Neural progenitor cell (in vitro differentiated cells): Measurements from ENCODE around the gene MAP4K3.

ENCODE experiments used
- EZH2 ChIP-seq: fragments of 200-600 bp; sonication (generic); IDR thresholded peaks from 2 replicates; pipeline ENCODE4 v1.6.1; 2017; ENCODE audit warnings: antibody characterized with exemption, mild to moderate bottlenecking, moderate library complexity
- TF ChIP-seq, protein P1 (sequence below): fragments of 200-600 bp; sonication (generic); IDR thresholded peaks from 2 replicates; pipeline ENCODE4 v1.5.1; 2017; ENCODE audit warnings: antibody characterized with exemption, mild to moderate bottlenecking

DNA sequence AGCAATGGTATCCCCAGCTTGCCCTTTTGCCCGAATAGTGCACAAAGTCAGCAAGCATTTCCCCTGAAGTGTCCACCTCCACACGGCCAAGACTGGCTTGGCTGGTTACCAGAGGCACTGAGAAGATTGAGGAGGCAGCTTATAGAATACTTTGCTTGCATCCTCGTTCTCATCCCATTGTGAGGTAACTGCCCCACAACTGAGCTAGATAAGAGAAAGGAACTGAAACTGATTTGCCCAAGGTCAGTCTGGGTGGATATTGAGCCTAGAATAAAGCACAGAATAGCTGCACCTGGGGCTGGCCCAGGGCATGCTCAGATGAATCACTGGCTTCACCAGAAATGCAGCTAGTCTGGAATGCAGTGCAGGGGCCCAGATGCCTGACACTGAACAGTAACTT lies 32.7 kb upstream of the MAP4K3 start:
- TF ChIP-seq, protein P1, sequence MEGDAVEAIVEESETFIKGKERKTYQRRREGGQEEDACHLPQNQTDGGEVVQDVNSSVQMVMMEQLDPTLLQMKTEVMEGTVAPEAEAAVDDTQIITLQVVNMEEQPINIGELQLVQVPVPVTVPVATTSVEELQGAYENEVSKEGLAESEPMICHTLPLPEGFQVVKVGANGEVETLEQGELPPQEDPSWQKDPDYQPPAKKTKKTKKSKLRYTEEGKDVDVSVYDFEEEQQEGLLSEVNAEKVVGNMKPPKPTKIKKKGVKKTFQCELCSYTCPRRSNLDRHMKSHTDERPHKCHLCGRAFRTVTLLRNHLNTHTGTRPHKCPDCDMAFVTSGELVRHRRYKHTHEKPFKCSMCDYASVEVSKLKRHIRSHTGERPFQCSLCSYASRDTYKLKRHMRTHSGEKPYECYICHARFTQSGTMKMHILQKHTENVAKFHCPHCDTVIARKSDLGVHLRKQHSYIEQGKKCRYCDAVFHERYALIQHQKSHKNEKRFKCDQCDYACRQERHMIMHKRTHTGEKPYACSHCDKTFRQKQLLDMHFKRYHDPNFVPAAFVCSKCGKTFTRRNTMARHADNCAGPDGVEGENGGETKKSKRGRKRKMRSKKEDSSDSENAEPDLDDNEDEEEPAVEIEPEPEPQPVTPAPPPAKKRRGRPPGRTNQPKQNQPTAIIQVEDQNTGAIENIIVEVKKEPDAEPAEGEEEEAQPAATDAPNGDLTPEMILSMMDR: no peak
- no peak for TF ChIP-seq EZH2
